ENCODE measurements around the gene PCDHGA12.
A peak's percentile ranks its signal among the peaks of the same experiment; 100 is the strongest.

PCDHGA12 gene

GRCh38 chr5:141475625-141476131 is 45.4 kb downstream of the PCDHGA12 start, which contains the start of gene PCDHGC3 (continued):
- TF ChIP-seq MEIS1 (CRISPR knock-in tag; IDR thresholded peaks at IDR 0.05; ENCODE audit: borderline replicate concordance), result no peak
- no peak for TF ChIP-seq ZFHX2 (tag by site-specific recombination; conservative IDR thresholded peaks at IDR 0.05)
- TF ChIP-seq ZNF830 (tag by site-specific recombination; IDR thresholded peaks at IDR 0.05; ENCODE audit: low read depth), result no peak
- no peak for TF ChIP-seq ZBTB26 (tag by site-specific recombination; optimal IDR thresholded peaks at IDR 0.05)
- TF ChIP-seq ZNF561 (tag by site-specific recombination; IDR thresholded peaks at IDR 0.05; ENCODE audit: borderline replicate concordance), result no peak; the same call in 1 of the 2 replicates
- TF ChIP-seq ZNF239 (tag by site-specific recombination; IDR thresholded peaks at IDR 0.05), result no peak
- TF ChIP-seq ZNF707 (tag by site-specific recombination; IDR thresholded peaks at IDR 0.05), result no peak
- TF ChIP-seq ZNF560 (tag by site-specific recombination; IDR thresholded peaks at IDR 0.05; ENCODE audit: borderline replicate concordance), result no peak
- TF ChIP-seq ZNF501 (tag by site-specific recombination; IDR thresholded peaks at IDR 0.05), result 0 out of 2 replicates have a peak, but pooled peaks have one; percentile 39
- TF ChIP-seq ZNF114 (tag by site-specific recombination; IDR thresholded peaks at IDR 0.05), result no peak
- no peak for TF ChIP-seq PRDM2 (tag by site-specific recombination; IDR thresholded peaks at IDR 0.05; ENCODE audit: borderline replicate concordance)
- TF ChIP-seq ZNF843 (tag by site-specific recombination; IDR thresholded peaks at IDR 0.05), result 0 out of 2 replicates have a peak, but pooled peaks have one; percentile 9
- TF ChIP-seq ZIC2 (tag by site-specific recombination; IDR thresholded peaks at IDR 0.05), result peak; percentile 51; the same call in 1 of the 2 replicates
- TF ChIP-seq ZBTB8A (tag by site-specific recombination; IDR thresholded peaks at IDR 0.05), result peak; percentile 78
- no peak for TF ChIP-seq ZNF555 (tag by site-specific recombination; conservative IDR thresholded peaks at IDR 0.05)
- TF ChIP-seq ZNF16 (tag by site-specific recombination; IDR thresholded peaks at IDR 0.05; ENCODE audit: low read depth), result no peak
- TF ChIP-seq ZFP37 (tag by site-specific recombination; IDR thresholded peaks at IDR 0.05), result 0 out of 2 replicates have a peak, but pooled peaks have one; percentile 28
- peak; percentile 32 for TF ChIP-seq ZNF654 (tag by site-specific recombination; IDR thresholded peaks at IDR 0.05; ENCODE audit: low read depth)
- TF ChIP-seq ZXDB (tag by site-specific recombination; IDR thresholded peaks at IDR 0.05), result peak; percentile 94
- TF ChIP-seq ZNF404 (tag by site-specific recombination; IDR thresholded peaks at IDR 0.05), result no peak
- no peak for TF ChIP-seq ZNF544 (tag by site-specific recombination; IDR thresholded peaks at IDR 0.05)
- peak; percentile 87 for TF ChIP-seq TRIM28 (IDR thresholded peaks at IDR 0.05; ENCODE audit: borderline replicate concordance, low read length)
- TF ChIP-seq KLF1 (tag by site-specific recombination; IDR thresholded peaks at IDR 0.05), result no peak
- no peak for TF ChIP-seq ZNF623 (tag by site-specific recombination; IDR thresholded peaks at IDR 0.05)
- peak; percentile 63; the same call in 1 of the 2 replicates for TF ChIP-seq KLF10 (tag by site-specific recombination; IDR thresholded peaks at IDR 0.05)
- no peak for TF ChIP-seq ZNF621 (tag by site-specific recombination; IDR thresholded peaks at IDR 0.05)
- TF ChIP-seq ZBTB10 (tag by site-specific recombination; IDR thresholded peaks at IDR 0.05), result peak; percentile 35; the same call in 1 of the 2 replicates
- no peak for TF ChIP-seq ZNF596 (tag by site-specific recombination; IDR thresholded peaks at IDR 0.05)
- TF ChIP-seq ZNF549 (tag by site-specific recombination; IDR thresholded peaks at IDR 0.05), result no peak
- no peak for TF ChIP-seq ZNF692 (tag by site-specific recombination; IDR thresholded peaks at IDR 0.05)
- no peak for TF ChIP-seq ZFP3 (tag by site-specific recombination; IDR thresholded peaks at IDR 0.05; ENCODE audit: low read depth)

Data from HEK293 (cell line).